ENCODE data around the gene CDK14. TPM values are rescaled to one million over a fixed set of nuclear protein-coding genes. Genes with fewer than 3 reads are reported as not detected.

CDK14 gene
- total and polyA plus RNA-seq, 4 donors = 4.2 to 12.4 (median 7.4) TPM

- 95% methylated on average over 1 of the region's 1 CpG for WGBS
- Histone ChIP-seq H3K27me3 (ENCODE audit: control insufficient read depth in 4 of 4, insufficient read depth in 4 of 4, low read length in 3 of 4) (no peaks in the 10 kb centered on the region), H3K27ac (ENCODE audit: low read depth in 1 of 2, low read length in 2 of 2) (no peak overlapping the region), H3K4me3 (ENCODE audit: low read depth in 1 of 3, low read length in 3 of 3) (no peak overlapping the region), H3K4me1 (ENCODE audit: control insufficient read depth in 4 of 4, insufficient read depth in 4 of 4, low read length in 3 of 4) (peaks cover 0 to 3% (median 0%) of the 10 kb centered on the region in 4 donors), H3K36me3 (ENCODE audit: control insufficient read depth in 4 of 4, insufficient read depth in 3 of 4, low read depth in 1 of 4, low read length in 3 of 4) (no peaks in the 10 kb centered on the region), H3K9ac (ENCODE audit: low read depth in 1 of 2, low read length in 2 of 2) (no peak overlapping the region), H3K9me3 (ENCODE audit: control insufficient read depth in 4 of 4, low read length in 3 of 4) (no peaks in the 10 kb centered on the region)
- TF ChIP-seq YY1 (IDR thresholded peaks at IDR 0.05) (no peak), RXRA (IDR thresholded peaks at IDR 0.05) (no peak), HNF4A (conservative IDR thresholded peaks at IDR 0.05) (no peak), GABPA (IDR thresholded peaks at IDR 0.05 in 1 of 2, conservative IDR thresholded peaks at IDR 0.05 in 1 of 2) (no peak), EGR1 (IDR thresholded peaks at IDR 0.05; ENCODE audit: low read depth in 2 of 2) (no peak), ATF3 (IDR thresholded peaks at IDR 0.05) (no peak), JUND (IDR thresholded peaks at IDR 0.05) (no peak), TAF1 (conservative IDR thresholded peaks at IDR 0.05) (no peak), CTCF (IDR thresholded peaks at IDR 0.05; ENCODE audit: low read depth, low read length, missing input control) (no peak), FOXA2 (IDR thresholded peaks at IDR 0.05) (no peak), REST (IDR thresholded peaks at IDR 0.05) (no peak), RAD21 (IDR thresholded peaks at IDR 0.05) (no peak), NR2F2 (IDR thresholded peaks at IDR 0.05) (no peak), HNF4G (IDR thresholded peaks at IDR 0.05) (no peak), SP1 (IDR thresholded peaks at IDR 0.05) (no peak)
- TF ChIP-seq, protein P1, sequence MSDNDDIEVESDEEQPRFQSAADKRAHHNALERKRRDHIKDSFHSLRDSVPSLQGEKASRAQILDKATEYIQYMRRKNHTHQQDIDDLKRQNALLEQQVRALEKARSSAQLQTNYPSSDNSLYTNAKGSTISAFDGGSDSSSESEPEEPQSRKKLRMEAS (IDR thresholded peaks at IDR 0.05) = no peak
- TF ChIP-seq, protein P2, sequence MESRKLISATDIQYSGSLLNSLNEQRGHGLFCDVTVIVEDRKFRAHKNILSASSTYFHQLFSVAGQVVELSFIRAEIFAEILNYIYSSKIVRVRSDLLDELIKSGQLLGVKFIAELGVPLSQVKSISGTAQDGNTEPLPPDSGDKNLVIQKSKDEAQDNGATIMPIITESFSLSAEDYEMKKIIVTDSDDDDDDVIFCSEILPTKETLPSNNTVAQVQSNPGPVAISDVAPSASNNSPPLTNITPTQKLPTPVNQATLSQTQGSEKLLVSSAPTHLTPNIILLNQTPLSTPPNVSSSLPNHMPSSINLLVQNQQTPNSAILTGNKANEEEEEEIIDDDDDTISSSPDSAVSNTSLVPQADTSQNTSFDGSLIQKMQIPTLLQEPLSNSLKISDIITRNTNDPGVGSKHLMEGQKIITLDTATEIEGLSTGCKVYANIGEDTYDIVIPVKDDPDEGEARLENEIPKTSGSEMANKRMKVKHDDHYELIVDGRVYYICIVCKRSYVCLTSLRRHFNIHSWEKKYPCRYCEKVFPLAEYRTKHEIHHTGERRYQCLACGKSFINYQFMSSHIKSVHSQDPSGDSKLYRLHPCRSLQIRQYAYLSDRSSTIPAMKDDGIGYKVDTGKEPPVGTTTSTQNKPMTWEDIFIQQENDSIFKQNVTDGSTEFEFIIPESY (IDR thresholded peaks at IDR 0.05) = no peak
- DNase-seq (ENCODE audit: low spot score) = no peak
Measured at GRCh38 chr7:90689260-90689659, 93.1 kb downstream of the CDK14 start.
